ENCODE results near the gene TGFBRAP1.

Gene TGFBRAP1

GRCh38 chr2:105309147-105309545 is 20.4 kb downstream of the TGFBRAP1 start:
- no peak for DNase-seq (ENCODE audit: low spot score)

DNA sequence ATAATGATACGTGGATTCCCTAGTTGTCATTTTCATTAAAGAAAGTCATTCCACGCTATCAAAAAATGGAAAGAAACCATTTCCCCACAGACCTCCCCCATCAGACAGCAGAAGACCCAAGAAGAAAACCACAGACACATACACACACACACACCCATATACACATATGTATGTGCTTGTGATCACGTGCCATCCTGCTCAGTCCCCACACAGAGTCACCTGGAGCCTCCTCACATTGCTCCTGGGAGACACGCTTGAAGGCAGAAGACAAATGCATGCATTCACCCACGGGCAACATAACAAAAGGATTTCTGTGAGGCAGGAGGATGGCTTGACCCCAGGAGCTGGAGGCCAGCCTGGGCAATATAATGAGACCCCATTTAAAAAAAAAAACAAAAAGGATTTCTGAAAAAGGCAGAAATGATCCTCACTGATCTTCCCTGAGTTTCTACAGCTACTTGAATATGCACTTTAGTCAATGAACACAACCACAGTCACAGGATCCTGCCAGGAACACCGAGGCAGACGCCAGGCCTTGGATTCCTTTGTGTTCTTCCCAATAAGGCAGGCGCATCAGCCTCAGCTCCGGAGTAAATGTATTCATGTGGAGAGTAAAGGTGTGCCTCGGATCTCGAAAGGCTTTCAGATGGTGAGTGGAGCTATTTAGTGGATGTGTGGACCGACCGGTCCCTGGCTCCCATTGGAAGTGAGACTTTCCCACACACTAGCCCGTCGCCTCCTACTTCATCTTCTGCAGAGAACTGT is 21.0 kb downstream of the TGFBRAP1 start:
- no peak for DNase-seq (ENCODE audit: low spot score)

DNA sequence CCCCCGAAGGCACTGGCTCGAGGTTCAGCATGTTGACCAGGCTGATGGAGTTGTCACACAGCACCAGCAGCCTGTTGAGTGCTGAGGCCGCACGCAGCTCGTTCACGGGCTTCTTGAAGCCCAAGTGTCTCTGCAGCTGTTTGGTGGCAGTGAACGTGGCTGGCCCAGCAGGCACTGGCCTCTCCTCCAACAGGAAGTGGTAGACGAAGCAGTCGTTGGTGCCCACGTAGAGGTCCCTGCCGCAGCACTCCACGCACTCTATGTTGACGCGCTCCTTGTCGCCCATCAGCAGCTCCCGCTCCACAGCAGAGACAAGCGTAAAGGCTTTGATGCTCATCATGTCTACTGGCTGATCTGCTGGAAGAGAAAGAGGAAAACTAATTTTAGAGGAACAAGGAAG is 21.6 kb downstream of the TGFBRAP1 start:
- DNase-seq (ENCODE audit: low spot score), result no peak

- DNase-seq (ENCODE audit: low spot score), result no peak
Observed at GRCh38 chr2:105307550-105307949, 22.0 kb downstream of the TGFBRAP1 start.

DNA sequence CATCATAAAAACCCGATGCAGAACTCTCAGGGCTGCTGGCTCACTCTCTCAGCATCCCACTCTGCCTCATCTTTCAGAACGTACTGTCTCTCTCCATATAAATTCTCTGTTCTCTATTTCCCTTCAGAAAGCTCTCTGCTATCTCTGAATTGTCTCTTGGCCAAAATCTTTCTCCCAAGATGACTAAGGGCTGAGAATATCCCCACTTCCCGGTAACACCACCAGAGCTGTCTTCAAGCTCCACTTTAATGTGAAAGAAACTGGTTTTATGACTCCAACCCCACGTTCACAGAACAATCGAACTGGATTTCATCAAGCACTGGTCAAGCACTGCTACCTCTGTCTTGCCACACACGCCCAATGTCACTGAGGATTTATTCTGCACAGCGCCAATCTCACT is 22.4 kb downstream of the TGFBRAP1 start:
- DNase-seq (ENCODE audit: low spot score), result no peak

- DNase-seq (ENCODE audit: low spot score), result no peak
Observed at GRCh38 chr2:105301646-105302045, 27.9 kb downstream of the TGFBRAP1 start.

DNA sequence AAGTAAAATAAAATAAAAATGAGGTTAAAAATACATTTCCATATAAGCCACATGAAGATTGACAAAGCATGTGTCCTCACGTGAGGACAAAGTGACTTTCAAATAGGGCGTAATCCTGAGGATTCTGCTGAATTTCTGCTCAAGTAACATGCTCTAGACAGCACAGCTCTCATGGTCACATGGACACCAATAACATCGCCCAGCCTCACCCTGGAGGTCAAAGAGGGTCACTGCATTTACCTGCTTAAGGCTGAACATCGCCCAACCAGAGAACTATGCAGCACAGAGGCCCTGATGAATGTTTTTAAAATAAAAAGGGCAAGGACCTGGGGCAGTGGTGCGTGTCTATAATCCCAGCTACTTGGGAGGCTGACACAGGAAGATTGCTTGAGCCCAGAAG is 30.2 kb downstream of the TGFBRAP1 start:
- peak; percentile 33 for DNase-seq (ENCODE audit: low spot score)

- DNase-seq (ENCODE audit: low spot score), result no peak
Observed at GRCh38 chr2:105298017-105298416, 31.5 kb downstream of the TGFBRAP1 start.

DNA sequence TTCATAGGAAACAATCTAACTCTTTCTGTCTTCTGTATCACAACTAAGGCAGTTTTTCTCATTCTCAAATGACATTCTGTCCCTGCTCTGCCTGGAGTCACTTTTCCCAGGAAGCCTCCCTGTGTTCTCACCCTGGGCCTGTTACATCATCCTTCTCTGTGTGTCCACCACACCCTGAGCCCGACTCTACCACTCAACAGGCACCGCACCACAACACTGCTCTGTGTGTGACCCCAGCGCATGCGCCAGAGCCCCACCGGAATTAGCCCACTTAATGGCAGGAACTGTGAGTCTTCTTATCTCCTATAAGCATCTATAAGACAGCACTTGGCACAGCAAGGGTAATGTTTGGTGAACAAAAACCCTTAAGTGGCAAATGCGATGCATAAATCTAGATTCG is 32.3 kb downstream of the TGFBRAP1 start:
- DNase-seq (ENCODE audit: low spot score), result no peak

GRCh38 chr2:105296017-105296611 is 33.4 kb downstream of the TGFBRAP1 start:
- no peak for DNase-seq (ENCODE audit: low spot score)

DNA sequence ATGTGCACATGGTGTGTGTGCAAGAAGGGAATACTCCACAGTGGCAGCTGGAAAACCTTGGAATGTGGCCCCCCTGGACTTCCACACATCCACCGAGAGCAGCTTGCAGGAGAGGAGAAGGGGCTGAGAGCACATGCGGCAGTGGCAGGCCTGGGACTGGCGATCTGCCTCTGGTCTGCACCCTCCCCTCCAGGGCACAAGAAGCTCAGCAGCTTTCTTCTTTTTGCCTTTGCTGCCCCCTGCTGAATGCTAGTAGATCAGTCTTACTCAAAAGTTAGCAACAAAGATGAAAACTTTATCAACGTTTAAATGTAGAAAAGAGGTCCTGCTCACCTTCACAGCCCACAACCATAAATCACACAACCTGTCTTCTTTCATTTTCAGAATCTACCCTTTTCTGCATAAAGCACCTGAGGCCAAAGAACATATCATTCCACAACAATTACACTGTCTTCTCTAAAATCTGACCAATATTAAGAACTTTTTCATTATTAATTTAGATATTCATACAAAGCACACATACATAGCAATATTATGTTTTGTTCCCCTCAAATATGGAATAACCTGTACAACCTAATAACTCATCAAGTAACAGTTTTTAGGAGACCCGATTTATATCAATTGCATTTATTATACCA is 34.6 kb downstream of the TGFBRAP1 start:
- DNase-seq (ENCODE audit: low spot score), result peak; percentile 66

DNA sequence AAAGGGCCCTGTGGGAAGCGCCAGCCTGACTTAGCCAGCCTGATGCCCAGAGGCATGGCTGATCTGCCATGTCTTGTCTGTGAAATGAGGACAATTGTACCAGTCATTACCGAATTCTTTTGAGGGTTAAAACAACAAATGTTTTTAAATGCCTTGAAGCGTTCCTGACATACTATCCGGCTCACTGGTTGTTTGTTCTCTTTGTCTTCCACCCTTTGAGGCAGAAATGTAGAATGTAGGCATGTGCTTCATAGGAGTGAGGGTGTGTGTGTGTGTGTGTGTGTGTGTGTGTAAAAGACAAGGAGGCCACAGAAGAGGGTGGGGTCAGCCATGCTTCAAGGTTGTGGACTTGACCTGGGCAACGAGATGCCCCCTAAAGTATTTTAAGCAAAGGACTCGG is 35.5 kb downstream of the TGFBRAP1 start:
- DNase-seq (ENCODE audit: low spot score), result no peak

DNA sequence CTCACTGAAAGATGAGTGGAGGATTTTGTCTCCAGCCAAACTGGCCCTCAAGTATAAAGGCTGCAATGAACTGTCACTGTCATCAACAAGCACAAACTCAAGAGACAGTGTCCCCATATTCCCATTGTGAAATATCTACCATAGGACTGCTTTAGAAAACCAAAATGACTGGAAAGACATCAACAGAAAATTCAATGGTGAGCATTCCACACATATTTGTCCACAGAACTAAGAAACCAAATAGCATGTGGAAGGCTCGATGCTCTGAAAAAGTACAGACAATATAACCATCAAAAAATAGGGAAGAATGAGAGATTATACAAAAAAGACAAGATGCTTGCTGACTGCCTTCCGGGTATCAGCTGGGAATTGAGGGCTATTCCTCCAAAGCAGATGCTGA is 37.6 kb downstream of the TGFBRAP1 start:
- DNase-seq (ENCODE audit: low spot score), result no peak

- no peak for DNase-seq (ENCODE audit: low spot score)
Observed at GRCh38 chr2:105290981-105291660, 38.4 kb downstream of the TGFBRAP1 start.

DNA sequence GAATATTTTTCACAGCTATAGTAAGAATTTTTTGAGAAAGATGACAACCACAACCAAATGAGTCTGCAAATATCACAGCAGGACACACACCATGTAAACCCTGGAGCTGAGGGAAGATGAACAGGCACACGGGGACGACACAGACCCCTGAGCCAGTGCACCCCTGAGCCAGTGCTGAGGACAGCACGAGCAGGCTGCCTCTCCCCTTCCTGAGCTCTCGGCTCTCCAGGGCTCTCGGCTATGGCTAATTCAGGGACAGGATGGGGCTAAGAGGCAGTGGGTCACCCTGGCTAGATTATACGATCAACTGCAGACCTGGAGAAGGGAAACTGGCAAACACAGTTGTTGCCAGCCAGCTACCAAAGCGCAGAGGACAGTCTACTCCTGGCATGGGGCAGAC is 41.4 kb downstream of the TGFBRAP1 start:
- DNase-seq (ENCODE audit: low spot score), result no peak

- peak; percentile 41 for DNase-seq (ENCODE audit: low spot score)
Observed at GRCh38 chr2:105287692-105288091, 41.8 kb downstream of the TGFBRAP1 start.

GRCh38 chr2:105283532-105283931 is 46.0 kb downstream of the TGFBRAP1 start:
- DNase-seq (ENCODE audit: low spot score), result no peak

DNA sequence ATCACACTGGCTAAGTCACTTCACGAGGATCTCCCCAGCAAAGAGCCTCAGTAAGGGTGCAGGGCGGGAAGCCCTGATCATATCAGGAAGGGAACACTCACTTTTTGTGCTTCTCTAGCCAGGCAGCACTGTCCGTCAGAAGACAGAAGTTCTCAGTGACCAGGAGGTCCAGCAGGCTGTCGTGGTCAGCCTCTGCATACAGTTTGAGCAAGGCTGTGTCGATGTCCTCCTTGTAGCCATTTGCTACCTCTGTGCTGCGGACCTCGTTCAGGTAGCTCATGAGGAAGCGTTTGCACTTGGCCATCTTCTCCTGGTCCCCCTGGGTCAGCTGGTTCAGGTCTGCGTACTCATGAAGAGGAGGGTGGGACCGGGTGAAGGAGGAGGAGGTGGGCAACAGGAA is 49.3 kb downstream of the TGFBRAP1 start:
- no peak for DNase-seq (ENCODE audit: low spot score)

DNA sequence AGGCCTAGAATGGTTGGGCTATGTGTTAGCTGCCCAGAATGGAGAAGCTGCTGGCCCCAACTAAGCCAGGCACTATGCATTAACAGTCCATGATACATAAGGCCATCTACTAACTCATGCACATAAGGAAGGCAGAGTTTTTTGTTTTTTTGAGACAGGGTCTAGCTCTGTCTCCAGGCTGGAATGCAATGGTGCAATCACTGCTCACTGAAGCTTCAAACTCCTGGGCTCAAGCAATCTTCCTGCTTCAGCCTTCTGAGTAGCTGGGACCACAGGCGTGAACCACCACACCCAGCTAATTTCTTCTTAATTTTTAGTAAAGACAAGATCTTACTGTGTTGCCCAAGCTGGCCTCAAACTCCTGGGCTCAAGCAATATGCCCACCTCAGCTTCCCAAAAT is 50.4 kb downstream of the TGFBRAP1 start:
- DNase-seq (ENCODE audit: low spot score), result peak; percentile 33

DNA sequence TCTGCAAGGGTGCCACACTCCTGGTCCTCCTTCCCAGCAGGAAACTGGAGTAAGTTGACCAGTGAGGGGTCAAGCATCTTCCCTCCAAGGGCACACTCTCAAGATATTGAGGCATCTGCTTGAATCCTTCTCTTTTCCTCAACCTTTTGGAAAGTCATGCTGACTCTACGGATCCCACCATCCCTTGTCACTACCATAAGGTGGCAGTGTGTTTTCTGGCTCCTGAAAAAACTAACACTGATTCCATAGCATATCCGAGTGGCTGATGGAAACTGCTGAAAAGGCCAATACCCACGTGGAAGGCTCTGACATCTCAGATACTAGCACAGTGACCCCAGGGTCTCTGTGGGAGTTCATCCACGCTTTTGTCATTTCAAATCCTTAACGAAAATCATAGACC is 50.9 kb downstream of the TGFBRAP1 start:
- DNase-seq (ENCODE audit: low spot score), result no peak

DNA sequence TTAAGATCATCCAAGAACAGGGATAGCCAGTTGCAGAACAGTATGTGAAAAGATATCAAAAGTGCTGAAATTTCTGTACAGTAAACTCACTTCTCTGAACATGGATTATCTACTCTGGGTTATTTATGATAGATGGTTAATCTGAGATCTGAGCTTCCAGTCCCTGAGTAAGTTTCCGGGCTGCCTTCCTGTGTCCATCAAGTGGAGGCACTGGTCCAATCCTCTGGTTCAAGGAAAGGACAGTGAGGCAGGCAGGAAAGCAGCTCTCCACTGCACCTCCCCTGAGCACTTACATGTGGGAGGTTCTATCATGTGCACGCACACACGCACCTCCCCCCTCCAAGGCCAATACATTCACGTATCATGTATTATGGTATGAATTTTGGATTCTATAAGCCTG is 55.5 kb downstream of the TGFBRAP1 start:
- no peak for DNase-seq (ENCODE audit: low spot score)

- no peak for DNase-seq (ENCODE audit: low spot score)
Observed at GRCh38 chr2:105272176-105272575, 57.4 kb downstream of the TGFBRAP1 start.
